Measurements from ENCODE around the gene TRIM66. TPM values are rescaled to one million over a fixed set of nuclear protein-coding genes. Genes with fewer than 3 reads are reported as not detected.

Gene TRIM66
- total and polyA plus RNA-seq, 2 of the 8 experiments (the other 6 are each of a cell fraction or from before 2014, with no cell fraction given): 3.1 to 3.5 TPM

- H3K56ac ChIP-seq (replicated peaks; ENCODE audit: insufficient read length, low read depth, low read length): no peak overlapping the region
- H4K91ac ChIP-seq (replicated peaks; ENCODE audit: insufficient read length, low read length): no peak overlapping the region
- H3K4me3 ChIP-seq (ENCODE audit: extremely low read depth in 1 of 4, insufficient read depth in 2 of 4, low read depth in 3 of 4, low read length in 4 of 4): no peak overlapping the region
- H3K23ac ChIP-seq (ENCODE audit: insufficient read length): no peak overlapping the region
- FAIRE-seq (no peak), DNase-seq (ENCODE audit: low read depth in 1 of 2, low spot score in 2 of 2) (no peak)
- peaks cover 4 to 8% (median 4%) of the 10 kb centered on the region in 4 experiments; a peak in 7 of 8 replicates for H3K36me3 ChIP-seq (ENCODE audit: control insufficient read depth in 2 of 4, insufficient read depth in 4 of 4, low read length in 3 of 4)
- no peak overlapping the region for H2BK20ac ChIP-seq (ENCODE audit: low read length)
- WGBS, 2 experiments (ENCODE audit: extremely low coverage in 1 of 2, insufficient coverage in 1 of 2, insufficient read length in 1 of 2, insufficient replicate concordance in 2 of 2, low coverage in 1 of 2, low lambda C conversion rate in 2 of 2, missing lambda C conversion rate in 1 of 2): 83% methylated on average over 1 of the region's 1 CpG; no CpG with 5 or more reads in 1 of the 2 experiments
- H2BK15ac ChIP-seq (ENCODE audit: low read length): no peak overlapping the region
- no peak overlapping the region for H3K18ac ChIP-seq (ENCODE audit: extremely low read depth, low read length)
- H3K9ac ChIP-seq (replicated peaks in 1 of 4; ENCODE audit: extremely low read depth in 1 of 4, low read depth in 3 of 4, low read length in 3 of 4): no peak overlapping the region
- H3K14ac ChIP-seq (ENCODE audit: insufficient read length): no peak overlapping the region
- no peak overlapping the region for H3K27ac ChIP-seq (ENCODE audit: low read depth, low read length)
- peaks cover 0 to 3% of the 10 kb centered on the region in 2 experiments for H4K20me1 ChIP-seq (replicated peaks in 1 of 2; ENCODE audit: control insufficient read depth in 1 of 2, insufficient read depth in 2 of 2, low read length in 2 of 2)
- H3K9me3 ChIP-seq (ENCODE audit: insufficient read depth in 2 of 2, low read depth in 1 of 2, low read length in 1 of 2): no peaks in the 10 kb centered on the region
- no peak overlapping the region for H3K4me2 ChIP-seq (ENCODE audit: insufficient read depth in 1 of 2, low read depth in 2 of 2, low read length in 2 of 2)
- H3K27me3 ChIP-seq (replicated peaks in 1 of 4; ENCODE audit: control insufficient read depth in 3 of 4, extremely low read depth in 1 of 4, insufficient read depth in 3 of 4, low read length in 3 of 4): no peaks in the 10 kb centered on the region
- peaks cover 8% of the 10 kb centered on the region for H3K23me2 ChIP-seq (ENCODE audit: low read depth, low read length)
- no peak overlapping the region for H3K4ac ChIP-seq (replicated peaks; ENCODE audit: insufficient read length, low read depth, low read length)
- POLR2A ChIA-PET (ENCODE audit: partially characterized antibody): interaction anchor here (0.6 to 2.0 kb wide), 6 partner anchors 9 to 157 kb away, joined by 3 to 19 read pairs (median 4); no protein-coding TSS in a partner anchor
- no peak overlapping the region for H2BK12ac ChIP-seq (ENCODE audit: low read depth, low read length)
- no peak overlapping the region for H2AFZ ChIP-seq (ENCODE audit: low read length)
- no peak overlapping the region for H2BK5ac ChIP-seq (ENCODE audit: low read depth, low read length)
- H2AK5ac ChIP-seq (ENCODE audit: low read depth, low read length): no peak overlapping the region; the same call in 1 of the 2 replicates
- no peak overlapping the region for H4K5ac ChIP-seq (ENCODE audit: insufficient read length, low read depth, low read length)
- 0 out of 2 replicates have a peak, but pooled peaks cover 1% of the 10 kb centered on the region for H3K79me1 ChIP-seq (ENCODE audit: low read depth, low read length)
- CTCF ChIA-PET (ENCODE audit: partially characterized antibody): interaction anchor here (0.6 to 1.3 kb wide), 4 partner anchors 17 to 410 kb away, joined by 3 to 4 read pairs (median 3); no protein-coding TSS in a partner anchor
- peaks cover 0 to 7% (median 5%) of the 10 kb centered on the region in 4 experiments; a peak in 3 of 7 replicates for H3K4me1 ChIP-seq (replicated peaks in 1 of 4; ENCODE audit: control insufficient read depth in 3 of 4, insufficient read depth in 4 of 4, low read length in 3 of 4)
- no peak overlapping the region for H4K8ac ChIP-seq (ENCODE audit: extremely low read depth, insufficient read depth, low read length)
- H2BK120ac ChIP-seq (replicated peaks; ENCODE audit: low read depth, low read length): no peak overlapping the region
- peaks cover 8 to 19% of the 10 kb centered on the region in 2 experiments for H3K79me2 ChIP-seq (ENCODE audit: control insufficient read depth in 1 of 2, insufficient read depth in 2 of 2, low read length in 2 of 2)
- TF ChIP-seq HDAC2 (IDR thresholded peaks at IDR 0.05; ENCODE audit: borderline replicate concordance in 1 of 2, low read depth in 2 of 2, low read length in 2 of 2): no peak
- no peak for TF ChIP-seq JUND (IDR thresholded peaks at IDR 0.05; ENCODE audit: low read length)
- TF ChIP-seq CHD2 (IDR thresholded peaks at IDR 0.05; ENCODE audit: low read length): no peak
- TF ChIP-seq SP2 (IDR thresholded peaks at IDR 0.05; ENCODE audit: low read length): no peak
- no peak for TF ChIP-seq FOSL1 (IDR thresholded peaks at IDR 0.05; ENCODE audit: insufficient read depth, low read depth, low read length)
- no peak for TF ChIP-seq POU5F1 (IDR thresholded peaks at IDR 0.05; ENCODE audit: low read depth, low read length)
- no peak for TF ChIP-seq YY1 (IDR thresholded peaks at IDR 0.05; ENCODE audit: low read depth, low read length)
- TF ChIP-seq JUN (IDR thresholded peaks at IDR 0.05; ENCODE audit: low read depth, low read length): no peak
- TF ChIP-seq KDM4A (IDR thresholded peaks at IDR 0.05; ENCODE audit: low read depth, low read length, severe bottlenecking): no peak
- TF ChIP-seq KDM5A (IDR thresholded peaks at IDR 0.05; ENCODE audit: low read length): no peak
- no peak for TF ChIP-seq BACH1 (IDR thresholded peaks at IDR 0.05; ENCODE audit: low read length)
- TF ChIP-seq TAF1 (IDR thresholded peaks at IDR 0.05; ENCODE audit: low read depth, low read length): no peak
- TF ChIP-seq CHD1 (IDR thresholded peaks at IDR 0.05; ENCODE audit: low read depth, low read length): no peak
- no peak for TF ChIP-seq EGR1 (IDR thresholded peaks at IDR 0.05; ENCODE audit: borderline replicate concordance, low read depth, low read length)
- no peak for TF ChIP-seq TAF7 (optimal IDR thresholded peaks at IDR 0.05; ENCODE audit: borderline replicate concordance, low read depth, low read length)
Measured at GRCh38 chr11:8679006-8679405, 3.5 kb downstream of the TRIM66 start.
